BLaER1 (cell line): ENCODE results near the gene CFAP61.
A peak's percentile ranks its signal among the peaks of the same experiment; 100 is the strongest.
"Not testable (repeated sequence)": the region's sequence is repeated elsewhere in the genome, so short reads cannot be mapped to it uniquely, and the experiment has no call there.

Source experiments
- H3K27ac ChIP-seq: shearing (Covaris generic); formaldehyde crosslinking; 2 replicates; pipeline ENCODE4 v1.8.1; 2022
- H3K27me3 ChIP-seq: shearing (Covaris generic); formaldehyde crosslinking; 2 replicates; pipeline ENCODE4 v1.8.1; 2022
- H3K36me3 ChIP-seq: shearing (Covaris generic); formaldehyde crosslinking; 2 replicates; pipeline ENCODE4 v1.8.1; 2022
- H3K4me1 ChIP-seq: shearing (Covaris generic); formaldehyde crosslinking; 2 replicates; pipeline ENCODE4 v1.8.1; 2022
- H3K4me2 ChIP-seq: shearing (Covaris generic); formaldehyde crosslinking; 2 replicates; pipeline ENCODE4 v1.8.1; 2022
- H3K4me3 ChIP-seq: shearing (Covaris generic); formaldehyde crosslinking; 2 replicates; pipeline ENCODE4 v1.8.1; 2022
- H3K9ac ChIP-seq: shearing (Covaris generic); formaldehyde crosslinking; 2 replicates; pipeline ENCODE4 v1.8.1; 2022
- H3K9me3 ChIP-seq: shearing (Covaris generic); formaldehyde crosslinking; 2 replicates; pipeline ENCODE4 v1.8.1; 2022
- H4K20me1 ChIP-seq: shearing (Covaris generic); formaldehyde crosslinking; 2 replicates; pipeline ENCODE4 v1.8.1; 2022
- Cebpa-rat ChIP-seq: shearing (Covaris generic); IDR thresholded peaks from 2 replicates; pipeline ENCODE4 v1.8.1; 2022

Gene CFAP61

DNA sequence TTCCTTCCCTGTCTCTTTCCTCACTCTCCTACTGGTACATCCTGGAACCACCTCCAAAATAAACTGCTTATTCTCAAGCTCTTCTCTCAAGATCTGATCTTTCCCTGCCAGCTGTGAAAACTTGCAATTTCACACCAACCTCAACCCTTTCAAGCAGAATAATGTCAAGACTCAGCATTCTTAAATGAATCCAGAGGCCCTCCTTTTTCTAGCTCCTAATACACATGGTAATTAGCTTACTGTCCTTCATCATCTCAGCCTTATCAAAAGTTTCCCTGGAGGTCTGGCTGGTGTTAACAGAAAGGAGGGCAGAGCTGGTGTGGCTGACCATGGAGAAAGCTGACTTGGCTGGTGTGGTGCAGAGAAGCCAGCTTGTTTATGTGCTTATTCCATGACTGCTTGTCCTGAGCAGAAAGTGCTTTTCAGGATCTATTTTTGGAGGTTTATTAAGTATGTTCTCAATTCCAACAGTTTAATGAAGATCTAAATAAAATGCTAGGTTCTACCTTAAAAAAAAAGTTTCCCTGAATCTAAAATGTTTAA is 50.5 kb downstream of the CFAP61 start:
- no peak overlapping the region for H3K27ac ChIP-seq
- H3K4me1 ChIP-seq: no peaks in the 10 kb centered on the region
- no peaks in the 10 kb centered on the region for H3K27me3 ChIP-seq
- no peaks in the 10 kb centered on the region for H3K9me3 ChIP-seq
- H3K4me3 ChIP-seq: no peak overlapping the region
- H4K20me1 ChIP-seq: no peaks in the 10 kb centered on the region
- no peak overlapping the region for H3K4me2 ChIP-seq
- no peaks in the 10 kb centered on the region for H3K36me3 ChIP-seq
- no peak for TF ChIP-seq Cebpa-rat
- H3K9ac ChIP-seq: no peak overlapping the region

DNA sequence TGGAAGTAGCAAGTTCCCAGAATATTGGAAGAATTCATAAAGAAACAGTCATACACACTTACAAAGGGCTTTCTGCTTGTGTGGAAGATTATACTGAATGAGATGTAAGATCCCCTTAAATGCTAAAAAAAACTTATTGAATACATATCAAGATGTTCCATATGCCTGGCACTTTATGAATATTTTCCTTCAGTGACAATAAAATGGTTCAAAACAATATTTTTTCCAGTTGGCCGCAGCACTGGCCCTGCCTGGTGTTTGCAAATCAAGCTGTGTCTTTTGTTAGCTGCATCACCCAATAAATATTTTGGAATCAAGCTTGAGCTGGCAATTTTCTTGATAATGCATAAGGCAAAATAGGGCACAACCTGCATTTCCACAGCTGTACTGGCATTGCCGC is 51.2 kb downstream of the CFAP61 start:
- Histone ChIP-seq H3K27me3 (no peaks in the 10 kb centered on the region), H3K27ac (no peak overlapping the region), H3K4me3 (no peak overlapping the region), H3K4me2 (no peak overlapping the region), H3K4me1 (no peaks in the 10 kb centered on the region), H3K9ac (no peak overlapping the region), H3K36me3 (no peaks in the 10 kb centered on the region), H3K9me3 (no peaks in the 10 kb centered on the region), H4K20me1 (no peaks in the 10 kb centered on the region)
- TF ChIP-seq Cebpa-rat: no peak

DNA sequence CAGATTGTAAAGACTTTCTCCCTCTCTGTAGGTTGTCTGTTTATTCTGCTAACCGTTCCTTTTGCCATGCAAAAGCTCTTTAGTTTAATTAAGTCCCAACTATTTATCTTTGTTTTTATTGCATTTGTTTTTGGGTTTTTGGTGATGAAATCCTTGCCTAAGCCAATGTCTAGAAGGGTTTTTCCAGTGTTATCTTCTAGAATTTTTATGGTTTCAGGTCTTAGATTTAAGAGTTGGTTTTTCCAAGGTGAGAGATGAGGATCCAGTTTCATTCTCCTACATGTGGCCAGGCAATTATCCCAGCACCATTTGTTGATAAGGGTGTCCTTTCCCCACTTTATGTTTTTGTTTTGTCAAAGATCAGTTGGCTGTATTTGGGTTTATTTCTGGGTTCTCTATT is 70.9 kb downstream of the CFAP61 start:
- H4K20me1 ChIP-seq, H3K36me3 ChIP-seq, H3K9ac ChIP-seq, H3K27me3 ChIP-seq, H3K27ac ChIP-seq, H3K4me3 ChIP-seq, H3K4me2 ChIP-seq: not testable (repeated sequence)
- Histone ChIP-seq H3K4me1 (peaks cover 11% of the 10 kb centered on the region), H3K9me3 (peaks cover 54% of the 10 kb centered on the region)

DNA sequence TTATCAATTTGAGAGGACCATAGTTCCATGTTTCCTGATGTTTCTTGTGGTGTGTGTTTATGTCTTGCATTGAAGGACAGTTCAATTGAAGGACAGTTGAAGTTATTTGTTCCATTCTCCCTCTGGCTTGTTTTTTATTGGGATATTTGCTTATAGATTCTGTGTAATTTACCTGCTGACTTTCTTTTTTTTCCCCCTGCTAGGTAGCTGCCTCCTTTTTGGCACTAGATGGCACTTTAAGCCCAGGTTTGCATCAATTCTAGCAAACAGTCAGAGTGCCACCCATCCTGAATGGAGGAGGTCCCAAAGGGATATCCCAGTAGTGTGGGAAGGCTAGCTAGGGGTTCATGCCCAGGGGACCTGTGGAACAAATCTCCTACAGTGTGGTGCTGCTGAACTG is 78.1 kb downstream of the CFAP61 start:
- no peak overlapping the region for H3K4me2 ChIP-seq
- no peak overlapping the region for H3K9ac ChIP-seq
- H3K4me1 ChIP-seq: peaks cover 11% of the 10 kb centered on the region
- H3K4me3 ChIP-seq: no peak overlapping the region
- no peaks in the 10 kb centered on the region for H3K27me3 ChIP-seq
- no peaks in the 10 kb centered on the region for H3K36me3 ChIP-seq
- TF ChIP-seq Cebpa-rat: no peak
- no peaks in the 10 kb centered on the region for H4K20me1 ChIP-seq
- no peak overlapping the region for H3K27ac ChIP-seq
- H3K9me3 ChIP-seq: peaks cover 70% of the 10 kb centered on the region

DNA sequence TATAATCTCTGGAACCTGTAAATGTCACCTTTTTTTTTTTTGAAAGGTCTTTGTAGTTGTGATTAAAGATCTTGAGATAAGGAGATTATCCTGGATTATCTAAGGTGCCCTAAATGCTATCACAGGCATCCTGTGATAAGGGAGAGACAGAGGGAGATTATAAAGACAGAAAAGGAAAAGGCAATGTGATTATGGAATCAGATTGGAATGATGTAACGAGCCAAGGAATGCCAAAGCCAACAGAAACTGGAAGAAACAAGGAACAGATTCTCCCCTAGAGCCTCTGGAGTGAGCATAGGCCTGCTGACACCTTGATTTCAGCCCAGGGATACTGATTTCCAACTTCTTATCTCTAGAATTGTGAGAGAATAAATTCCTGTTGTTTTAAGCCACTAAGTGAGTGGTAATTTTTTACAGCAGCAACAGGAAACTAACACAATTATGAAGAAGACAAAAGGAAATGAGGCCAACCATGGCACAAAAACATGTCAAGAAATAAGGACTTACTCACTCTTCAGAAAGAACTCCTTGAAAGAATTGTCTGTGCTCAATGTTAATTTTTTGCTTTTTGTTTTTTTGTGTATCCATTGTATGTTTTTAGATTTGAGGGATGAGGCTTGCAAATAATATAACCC is 82.7 kb downstream of the CFAP61 start:
- peaks cover 58% of the 10 kb centered on the region for H3K9me3 ChIP-seq
- no peak overlapping the region for H3K4me3 ChIP-seq
- no peak overlapping the region for H3K27ac ChIP-seq
- H3K27me3 ChIP-seq: no peaks in the 10 kb centered on the region
- H3K9ac ChIP-seq: no peak overlapping the region
- no peaks in the 10 kb centered on the region for H3K36me3 ChIP-seq
- H3K4me2 ChIP-seq: no peak overlapping the region
- TF ChIP-seq Cebpa-rat: no peak
- no peaks in the 10 kb centered on the region for H4K20me1 ChIP-seq
- peaks cover 26% of the 10 kb centered on the region for H3K4me1 ChIP-seq

DNA sequence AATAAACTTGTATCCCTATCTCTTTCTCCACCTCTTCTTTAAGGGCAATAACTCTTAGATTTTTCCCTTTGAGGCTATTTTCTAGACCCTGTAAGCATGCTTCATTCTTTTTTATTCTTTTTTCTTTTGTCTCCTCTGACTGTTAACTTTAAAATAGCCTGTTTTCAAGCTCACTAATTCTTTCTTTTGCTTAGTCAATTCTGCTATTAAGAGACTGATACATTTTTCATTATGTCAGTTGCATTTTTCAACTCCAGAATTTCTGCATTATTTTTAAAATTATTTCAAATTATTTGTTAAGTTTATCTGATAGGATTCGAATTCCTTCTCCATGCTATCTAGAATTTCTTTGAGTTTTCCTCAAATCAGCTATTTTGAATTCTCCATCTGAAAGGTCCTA is 84.0 kb downstream of the CFAP61 start:
- Histone ChIP-seq H3K9ac (no peak overlapping the region), H4K20me1 (no peaks in the 10 kb centered on the region), H3K27ac (no peak overlapping the region), H3K4me3 (no peak overlapping the region), H3K4me2 (no peak overlapping the region), H3K4me1 (peaks cover 26% of the 10 kb centered on the region), H3K9me3 (peaks cover 50% of the 10 kb centered on the region), H3K36me3 (no peaks in the 10 kb centered on the region), H3K27me3 (no peaks in the 10 kb centered on the region)
- no peak for TF ChIP-seq Cebpa-rat

DNA sequence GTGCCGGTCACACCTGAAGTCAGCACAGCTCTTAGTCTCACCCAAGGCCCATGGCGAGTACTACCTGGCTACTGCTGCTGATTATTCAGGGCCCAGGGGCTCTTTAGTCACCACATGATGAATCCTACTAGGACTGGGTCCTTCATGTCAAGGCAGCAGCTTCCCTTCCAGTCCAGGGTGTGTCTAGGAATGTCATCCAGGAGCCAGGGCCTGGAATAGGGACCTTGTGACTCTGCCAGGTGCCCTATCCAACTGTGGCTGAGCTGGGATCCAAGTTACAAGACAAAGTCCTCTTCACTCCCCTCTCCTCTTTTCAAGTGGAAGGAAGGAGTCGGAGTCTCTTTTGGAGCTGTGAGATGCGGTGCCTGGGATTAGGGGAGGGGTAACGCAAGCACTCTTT is 85.5 kb downstream of the CFAP61 start:
- H3K4me2 ChIP-seq: peak overlapping the region; percentile 48
- no peaks in the 10 kb centered on the region for H3K27me3 ChIP-seq
- no peak overlapping the region; the same call in 1 of the 2 replicates for H3K4me3 ChIP-seq
- H3K9ac ChIP-seq: no peak overlapping the region
- H3K36me3 ChIP-seq: no peaks in the 10 kb centered on the region
- peaks cover 40% of the 10 kb centered on the region for H3K4me1 ChIP-seq
- no peaks in the 10 kb centered on the region for H4K20me1 ChIP-seq
- H3K27ac ChIP-seq: peak overlapping the region; percentile 40; the same call in 1 of the 2 replicates
- no peak for TF ChIP-seq Cebpa-rat
- H3K9me3 ChIP-seq: peaks cover 50% of the 10 kb centered on the region

DNA sequence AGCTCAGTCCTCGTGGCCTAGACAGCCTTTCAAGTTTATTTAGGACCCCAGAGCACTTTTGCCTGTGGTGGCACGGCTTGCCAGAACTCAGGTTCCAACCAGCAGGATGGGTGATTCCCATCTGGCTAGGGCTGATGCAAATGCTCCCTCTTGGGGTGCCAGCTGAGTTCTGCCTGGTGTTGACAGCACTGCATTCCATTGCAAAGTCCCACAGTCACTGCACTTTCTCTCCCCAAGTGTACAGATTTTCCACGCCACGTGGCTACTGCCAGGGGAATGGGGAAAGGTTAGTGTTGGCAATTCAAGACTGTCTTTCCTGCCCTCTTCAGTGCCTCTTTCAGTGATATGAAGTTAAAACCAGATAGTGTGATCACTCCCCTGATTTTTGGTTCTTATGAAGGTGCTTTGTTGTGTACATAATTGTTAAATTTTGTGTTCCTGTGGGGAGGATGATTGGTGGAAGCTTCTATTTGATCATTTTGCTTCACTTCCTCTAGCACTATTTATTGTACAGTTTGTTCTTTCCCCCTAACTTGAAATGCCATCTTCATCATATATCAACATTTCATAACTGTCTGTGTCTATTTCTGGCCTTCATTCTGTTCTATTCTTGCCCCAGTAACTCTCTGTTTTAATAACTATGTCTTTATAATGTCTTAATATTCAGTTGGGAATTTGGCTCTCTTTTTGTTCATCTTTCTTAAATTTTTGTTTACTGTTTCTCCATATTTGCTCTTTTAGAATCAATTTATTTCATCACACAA is 86.2 kb downstream of the CFAP61 start:
- H3K36me3 ChIP-seq: no peaks in the 10 kb centered on the region
- H3K4me1 ChIP-seq: peaks cover 47% of the 10 kb centered on the region
- H4K20me1 ChIP-seq: no peaks in the 10 kb centered on the region
- peak overlapping the region; percentile 48 for H3K4me2 ChIP-seq
- H3K9me3 ChIP-seq: peaks cover 44% of the 10 kb centered on the region
- no peaks in the 10 kb centered on the region for H3K27me3 ChIP-seq
- H3K9ac ChIP-seq: no peak overlapping the region
- no peak for TF ChIP-seq Cebpa-rat
- H3K4me3 ChIP-seq: no peak overlapping the region; the same call in 1 of the 2 replicates
- peak overlapping the region; percentile 40; the same call in 1 of the 2 replicates for H3K27ac ChIP-seq

DNA sequence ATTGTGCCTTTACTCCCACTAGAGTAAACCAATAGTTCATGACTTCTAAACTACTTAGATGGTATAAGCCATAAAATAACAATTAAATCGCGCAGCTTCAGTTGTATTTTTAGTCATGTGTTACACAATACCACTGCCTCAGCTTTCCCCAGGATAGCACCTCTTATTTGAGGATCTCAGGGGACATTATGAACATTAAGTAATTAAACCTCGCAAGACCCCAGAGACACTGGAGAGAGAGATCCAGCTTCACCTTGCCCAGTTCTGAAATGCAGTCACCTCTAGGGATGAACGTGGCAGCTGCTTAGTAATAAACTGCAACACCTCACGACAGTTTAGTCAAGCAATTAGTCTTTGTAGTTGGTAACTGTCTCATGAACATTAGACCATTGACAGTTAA is 87.1 kb downstream of the CFAP61 start:
- H3K4me3 ChIP-seq: no peak overlapping the region
- no peaks in the 10 kb centered on the region for H4K20me1 ChIP-seq
- H3K4me2 ChIP-seq: peak overlapping the region; percentile 48
- H3K9me3 ChIP-seq: peaks cover 35% of the 10 kb centered on the region
- no peak overlapping the region for H3K9ac ChIP-seq
- H3K27me3 ChIP-seq: no peaks in the 10 kb centered on the region
- peaks cover 51% of the 10 kb centered on the region for H3K4me1 ChIP-seq
- no peak overlapping the region for H3K27ac ChIP-seq
- no peak for TF ChIP-seq Cebpa-rat
- no peaks in the 10 kb centered on the region for H3K36me3 ChIP-seq

DNA sequence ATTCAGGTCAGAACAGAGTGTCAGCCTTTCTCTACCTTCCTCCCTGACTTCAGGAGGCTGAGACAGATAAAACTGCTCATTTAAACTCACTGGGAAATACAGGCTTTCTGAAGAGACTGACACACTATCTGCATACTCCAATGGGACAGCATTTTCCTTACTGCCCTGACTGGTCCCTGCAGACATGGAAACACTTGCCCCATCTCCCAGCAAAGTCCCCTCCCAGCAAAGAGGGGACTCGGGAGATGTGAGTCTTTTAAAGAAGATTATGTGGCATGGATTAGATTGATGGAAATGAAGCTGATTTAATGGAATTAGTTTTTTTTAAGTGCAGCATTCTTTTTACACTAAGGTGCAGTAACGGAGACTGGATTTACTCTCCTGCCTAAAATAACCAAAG is 90.8 kb downstream of the CFAP61 start:
- peak overlapping the region; percentile 7; the same call in 1 of the 2 replicates for H3K9ac ChIP-seq
- no peaks in the 10 kb centered on the region; the same call in 1 of the 2 replicates for H3K36me3 ChIP-seq
- no peak overlapping the region for H3K4me3 ChIP-seq
- H3K27ac ChIP-seq: no peak overlapping the region
- no peaks in the 10 kb centered on the region for H4K20me1 ChIP-seq
- H3K27me3 ChIP-seq: no peaks in the 10 kb centered on the region
- H3K4me2 ChIP-seq: peak overlapping the region; percentile 60
- TF ChIP-seq Cebpa-rat: no peak
- peaks cover 22% of the 10 kb centered on the region for H3K9me3 ChIP-seq
- peaks cover 41% of the 10 kb centered on the region for H3K4me1 ChIP-seq
